Esophagus muscularis mucosa (tissue), 4 donors: ENCODE results near the gene GJB1. TPM values are rescaled to one million over a fixed set of nuclear protein-coding genes. Genes with fewer than 3 reads are reported as not detected.

Experiments
- DNase-seq: peaks from one replicate; pipeline ENCODE4 v3.0.0-alpha.2; 2017; ENCODE audit errors: extremely low spot score
- H3K27ac ChIP-seq, 4 donors: fragments of 200-600 bp; sonication (generic); replicated peaks in 1 of 4; 1 replicate in 3 of 4; 2 replicates in 1 of 4; pipeline ENCODE4 v1.5.1; 2016 to 2019; ENCODE audit warnings: mild to moderate bottlenecking in 1 of 4
- H3K27me3 ChIP-seq, 4 donors: fragments of 200-600 bp; sonication (generic); one replicate each; pipeline versions ENCODE4 v1.5.1 to v1.6.0; 2016 to 2019
- H3K36me3 ChIP-seq, 4 donors: fragments of 200-600 bp; sonication (generic); one replicate each; pipeline ENCODE4 v1.5.1; 2016 to 2019
- H3K4me1 ChIP-seq, 4 donors: fragments of 200-600 bp; sonication (generic); one replicate each; pipeline ENCODE4 v1.5.1; 2016 to 2019
- H3K4me3 ChIP-seq, 4 donors: fragments of 200-600 bp; sonication (generic); 1 replicate in 2 of 4; 2 replicates in 2 of 4; pipeline ENCODE4 v1.5.1; 2016 to 2019; ENCODE audit warnings: mild to moderate bottlenecking in 4 of 4, moderate library complexity in 1 of 4
- H3K9me3 ChIP-seq, 4 donors: fragments of 200-600 bp; sonication (generic); 1 replicate in 3 of 4; 2 replicates in 1 of 4; pipeline ENCODE4 v1.5.1; 2016 to 2019
- CTCF ChIP-seq, 3 experiments: fragments of 200-600 bp in 2 of 3; fragments of 450-650 bp in 1 of 3; sonication (generic) in 2 of 3; IDR thresholded peaks; one replicate each; pipeline ENCODE4 v1.5.1; 2017 to 2019; ENCODE audit warnings: antibody characterized with exemption in 3 of 3, mild to moderate bottlenecking in 2 of 3, moderate library complexity in 1 of 3
- EP300 ChIP-seq: sonication (generic); formaldehyde crosslinking; IDR thresholded peaks from one replicate; pipeline ENCODE4 v1.6.1; 2017; ENCODE audit warnings: antibody characterized with exemption
- POLR2A ChIP-seq: fragments of 450-650 bp; IDR thresholded peaks from one replicate; pipeline ENCODE4 v1.6.1; 2017; ENCODE audit warnings: antibody characterized with exemption, moderate library complexity, mild to moderate bottlenecking, low read depth
- POLR2AphosphoS5 ChIP-seq, 2 donors: sonication (generic); formaldehyde crosslinking; IDR thresholded peaks; one replicate each; pipeline ENCODE4 v1.6.1; 2017; ENCODE audit warnings: antibody characterized with exemption in 2 of 2
- WGBS: methylation state at CpG from one replicate; pipeline ENCODE4 v1.1.5; 2018; 5-methylcytosine and 5-hydroxymethylcytosine counted together
- intact Hi-C: fragments of 100-400 bp; cut with DNase I; formaldehyde crosslinking; loops from one replicate; pipeline ENCODE4 v1.15.1; 2023
- total RNA-seq, 4 donors: library from RNA; depleted of rRNA; stranded (reverse); fragments of >200 nt; gene quantifications; one replicate each; pipeline versions ENCODE4 v1.1.0 to v1.2.1, GENCODE V29; 2016

Gene GJB1
- total RNA-seq, 4 donors from 2014 or later: 0.19 TPM; not detected in 3

GRCh38 chrX:71228063-71228642 is 5.1 kb downstream of the GJB1 start:
- no peaks in the 10 kb centered on the region for H3K9me3 ChIP-seq
- no peak for DNase-seq
- no peaks in the 10 kb centered on the region for H3K4me1 ChIP-seq
- WGBS: 75% methylated on average over 1 of the region's 1 CpG
- no peak overlapping the region for H3K27ac ChIP-seq
- H3K36me3 ChIP-seq: no peaks in the 10 kb centered on the region
- intact Hi-C loops: no loop called here
- no peak for TF ChIP-seq EP300
- no peak for TF ChIP-seq POLR2A
- no peak for TF ChIP-seq POLR2AphosphoS5 (IDR thresholded peaks at IDR 0.05)
- no peak for TF ChIP-seq CTCF (IDR thresholded peaks at IDR 0.05)
- no peaks in the 10 kb centered on the region for H3K27me3 ChIP-seq
- no peak overlapping the region for H3K4me3 ChIP-seq

GRCh38 chrX:71235482-71235881 is 12.5 kb downstream of the GJB1 start:
- no peaks in the 10 kb centered on the region for H3K9me3 ChIP-seq
- peaks cover 0 to 8% (median 5%) of the 10 kb centered on the region in 4 donors for H3K36me3 ChIP-seq
- no peak for TF ChIP-seq POLR2AphosphoS5 (IDR thresholded peaks at IDR 0.05)
- TF ChIP-seq CTCF (IDR thresholded peaks at IDR 0.05): no peak
- no peak for TF ChIP-seq POLR2A
- no peak for TF ChIP-seq EP300
- no peaks in the 10 kb centered on the region for H3K27me3 ChIP-seq
- WGBS: 76% methylated on average over 3 of the region's 3 CpGs
- no peak overlapping the region for H3K27ac ChIP-seq
- intact Hi-C loops: no loop called here
- H3K4me1 ChIP-seq: no peaks in the 10 kb centered on the region
- H3K4me3 ChIP-seq: no peak overlapping the region
- DNase-seq: no peak

- no peak overlapping the region for H3K27ac ChIP-seq
- WGBS: no CpG with 5 or more reads among the region's 1 CpG
- peaks cover 0 to 21% (median 14%) of the 10 kb centered on the region in 4 donors for H3K36me3 ChIP-seq
- no peak overlapping the region for H3K4me3 ChIP-seq
- intact Hi-C loops: no loop called here
- H3K27me3 ChIP-seq: no peaks in the 10 kb centered on the region
- H3K9me3 ChIP-seq: no peaks in the 10 kb centered on the region
- H3K4me1 ChIP-seq: no peaks in the 10 kb centered on the region
- DNase-seq: no peak
- TF ChIP-seq CTCF (IDR thresholded peaks at IDR 0.05) (no peak), POLR2A (no peak), EP300 (no peak), POLR2AphosphoS5 (IDR thresholded peaks at IDR 0.05) (no peak)
These were observed 13.8 kb downstream of the GJB1 start for GRCh38 chrX:71236836-71237235.

- Histone ChIP-seq H3K4me1 (no peaks in the 10 kb centered on the region), H3K27me3 (no peaks in the 10 kb centered on the region), H3K36me3 (peaks cover 0 to 51% (median 42%) of the 10 kb centered on the region in 4 donors), H3K4me3 (no peak overlapping the region), H3K9me3 (no peaks in the 10 kb centered on the region), H3K27ac (no peak overlapping the region)
- intact Hi-C loops: no loop called here
- DNase-seq: no peak
- 68% methylated on average over 3 of the region's 3 CpGs for WGBS
- TF ChIP-seq EP300: no peak
- TF ChIP-seq POLR2A: no peak
- TF ChIP-seq CTCF (IDR thresholded peaks at IDR 0.05): no peak
- TF ChIP-seq POLR2AphosphoS5 (IDR thresholded peaks at IDR 0.05): no peak
These were observed 16.8 kb downstream of the GJB1 start for GRCh38 chrX:71239781-71240180.

- intact Hi-C loops: no loop called here
- no peaks in the 10 kb centered on the region for H3K4me1 ChIP-seq
- TF ChIP-seq EP300: no peak
- no peak for TF ChIP-seq POLR2A
- no peak for TF ChIP-seq CTCF (IDR thresholded peaks at IDR 0.05)
- TF ChIP-seq POLR2AphosphoS5 (IDR thresholded peaks at IDR 0.05): no peak
- no peak overlapping the region for H3K4me3 ChIP-seq
- H3K9me3 ChIP-seq: no peaks in the 10 kb centered on the region
- peaks cover 12 to 66% (median 54%) of the 10 kb centered on the region in 4 donors for H3K36me3 ChIP-seq
- no peak overlapping the region for H3K27ac ChIP-seq
- DNase-seq: no peak
- WGBS: 68% methylated on average over 6 of the region's 6 CpGs
- H3K27me3 ChIP-seq: no peaks in the 10 kb centered on the region
These were observed 18.3 kb downstream of the GJB1 start for GRCh38 chrX:71241301-71241700.
